H1 (cell line): ENCODE data around the gene RPL12. TPM values are rescaled to one million over a fixed set of nuclear protein-coding genes. Genes with fewer than 3 reads are reported as not detected.

Source experiments
- CTCF ChIA-PET: fragments of 300-600 bp; sonication (Branson Sonifier 250); formaldehyde crosslinking; loops from one replicate; lab custom pipeline; 2021; ENCODE audit not compliant: partially characterized antibody; lab: Charles Lee
- POLR2A ChIA-PET: fragments of 300-600 bp; sonication (Branson Sonifier 250); formaldehyde crosslinking; loops from one replicate; lab custom pipeline; 2021; ENCODE audit warnings: inconsistent platforms; ENCODE audit not compliant: partially characterized antibody; lab: Charles Lee
- DNase-seq, 2 experiments: peaks; one replicate each; pipeline versions ENCODE4 v3.0.0 to v3.0.0-alpha.2; 2010 to 2022; ENCODE audit warnings: low spot score in 2 of 2, low read depth in 1 of 2, mixed read lengths in 1 of 2
- FAIRE-seq: peaks from 2 replicates; lab custom pipeline; 2011; peaks lifted over from hg19 to GRCh38; lab: Jason Lieb, UNC
- H2AFZ ChIP-seq: 2 replicates; pipeline ENCODE4 v1.8.1; 2012; ENCODE audit warnings: low read length, inconsistent platforms
- H2AK5ac ChIP-seq: 2 replicates; pipeline ENCODE4 v1.6.1; 2013; ENCODE audit warnings: low read depth, low read length
- H2BK120ac ChIP-seq: replicated peaks from 2 replicates; pipeline ENCODE3; 2013; ENCODE audit warnings: low read depth, low read length, inconsistent platforms
- H2BK12ac ChIP-seq: 2 replicates; pipeline ENCODE4 v1.6.1; 2013; ENCODE audit warnings: low read depth, low read length
- H2BK15ac ChIP-seq: 2 replicates; pipeline ENCODE4 v1.6.1; 2013; ENCODE audit warnings: low read length
- H2BK20ac ChIP-seq: 2 replicates; pipeline ENCODE4 v1.6.1; 2013; ENCODE audit warnings: low read length
- H2BK5ac ChIP-seq: 2 replicates; pipeline ENCODE4 v1.6.1; 2013; ENCODE audit warnings: low read depth, low read length
- H3K14ac ChIP-seq: 2 replicates; pipeline ENCODE4 v1.6.1; 2013; ENCODE audit warnings: inconsistent platforms; ENCODE audit not compliant: insufficient read length
- H3K18ac ChIP-seq: 2 replicates; pipeline ENCODE4 v1.6.1; 2013; ENCODE audit warnings: low read length; ENCODE audit errors: extremely low read depth
- H3K23ac ChIP-seq: 2 replicates; pipeline ENCODE4 v1.6.1; 2013; ENCODE audit warnings: inconsistent platforms; ENCODE audit not compliant: insufficient read length
- H3K23me2 ChIP-seq: 2 replicates; pipeline ENCODE4 v1.6.1; 2013; ENCODE audit warnings: low read depth, low read length
- H3K27ac ChIP-seq: 2 replicates; pipeline ENCODE4 v1.6.1; 2011; ENCODE audit warnings: low read depth, low read length, inconsistent platforms
- H3K27me3 ChIP-seq, 4 experiments: replicated peaks in 1 of 4; 1 replicate in 1 of 4; 2 replicates in 3 of 4; pipeline versions ENCODE4 v1.6.1 to v1.8.1; 2011 to 2013; ENCODE audit warnings: low read length in 3 of 4, mild to moderate bottlenecking in 3 of 4, inconsistent platforms in 2 of 4, mixed read lengths in 2 of 4, moderate library complexity in 1 of 4; ENCODE audit not compliant: control insufficient read depth in 3 of 4, insufficient read depth in 3 of 4; ENCODE audit errors: extremely low read depth in 1 of 4
- H3K36me3 ChIP-seq, 4 experiments: 2 replicates each; pipeline versions ENCODE4 v1.6.1 to v1.8.1; 2011 to 2013; ENCODE audit warnings: mild to moderate bottlenecking in 4 of 4, low read length in 3 of 4, moderate library complexity in 2 of 4, control low read depth in 1 of 4, inconsistent platforms in 1 of 4; ENCODE audit not compliant: insufficient read depth in 4 of 4, control insufficient read depth in 2 of 4
- H3K4ac ChIP-seq: replicated peaks from 2 replicates; pipeline ENCODE3; 2013; ENCODE audit warnings: low read length, low read depth, mixed read lengths, inconsistent platforms; ENCODE audit not compliant: insufficient read length
- H3K4me1 ChIP-seq, 4 experiments: replicated peaks in 1 of 4; 1 replicate in 1 of 4; 2 replicates in 3 of 4; pipeline versions ENCODE4 v1.6.1 to v1.8.1; 2011 to 2013; ENCODE audit warnings: low read length in 3 of 4, inconsistent platforms in 2 of 4, mixed read lengths in 1 of 4; ENCODE audit not compliant: insufficient read depth in 4 of 4, control insufficient read depth in 3 of 4
- H3K4me2 ChIP-seq, 2 experiments: 2 replicates each; pipeline versions ENCODE4 v1.6.1 to v1.8.1; 2011 to 2013; ENCODE audit warnings: low read depth in 2 of 2, low read length in 2 of 2, control low read depth in 1 of 2, inconsistent platforms in 1 of 2, mild to moderate bottlenecking in 1 of 2; ENCODE audit not compliant: insufficient read depth in 1 of 2
- H3K4me3 ChIP-seq, 4 experiments: fragments of 200-600, 300-600 bp in 1 of 4; sonication (generic), shearing (Covaris generic), sonication (Bioruptor Twin) in 1 of 4; 2 replicates each; pipeline versions ENCODE4 v1.5.1 to v1.8.1; 2011 to 2016; ENCODE audit warnings: low read length in 4 of 4, low read depth in 3 of 4, control low read depth in 2 of 4, inconsistent platforms in 2 of 4, mild to moderate bottlenecking in 2 of 4, mixed read lengths in 1 of 4, moderate library complexity in 1 of 4; ENCODE audit not compliant: insufficient read depth in 2 of 4; ENCODE audit errors: extremely low read depth in 1 of 4
- H3K56ac ChIP-seq: replicated peaks from 2 replicates; pipeline ENCODE3; 2013; ENCODE audit warnings: low read depth, mild to moderate bottlenecking, mixed read lengths, low read length, inconsistent platforms; ENCODE audit not compliant: insufficient read length
- H3K79me1 ChIP-seq: 2 replicates; pipeline ENCODE4 v1.6.1; 2013; ENCODE audit warnings: low read depth, low read length, control low read depth
- H3K79me2 ChIP-seq, 2 experiments: 2 replicates each; pipeline versions ENCODE4 v1.6.1 to v1.8.1; 2012 to 2013; ENCODE audit warnings: low read length in 2 of 2, mild to moderate bottlenecking in 2 of 2, inconsistent platforms in 1 of 2; ENCODE audit not compliant: insufficient read depth in 2 of 2, control insufficient read depth in 1 of 2
- H3K9ac ChIP-seq, 4 experiments: replicated peaks in 1 of 4; 1 replicate in 1 of 4; 2 replicates in 3 of 4; pipeline versions ENCODE4 v1.6.1 to v1.8.1; 2011 to 2013; ENCODE audit warnings: low read depth in 3 of 4, low read length in 3 of 4, control low read depth in 2 of 4, mild to moderate bottlenecking in 2 of 4, moderate library complexity in 2 of 4, inconsistent platforms in 1 of 4; ENCODE audit errors: extremely low read depth in 1 of 4
- H3K9me3 ChIP-seq, 2 experiments: 2 replicates each; pipeline versions ENCODE4 v1.6.1 to v1.8.1; 2012 to 2013; ENCODE audit warnings: mild to moderate bottlenecking in 2 of 2, moderate library complexity in 2 of 2, control low read depth in 1 of 2, inconsistent platforms in 1 of 2, low read depth in 1 of 2, low read length in 1 of 2, mixed read lengths in 1 of 2; ENCODE audit not compliant: insufficient read depth in 2 of 2
- H4K20me1 ChIP-seq, 2 experiments: replicated peaks in 1 of 2; 2 replicates each; pipeline versions ENCODE3 to v1.8.1; 2011 to 2013; ENCODE audit warnings: inconsistent platforms in 2 of 2, low read length in 2 of 2, mild to moderate bottlenecking in 1 of 2; ENCODE audit not compliant: insufficient read depth in 2 of 2, control insufficient read depth in 1 of 2
- H4K5ac ChIP-seq: 2 replicates; pipeline ENCODE4 v1.6.1; 2013; ENCODE audit warnings: low read length, low read depth, mixed read lengths, inconsistent platforms; ENCODE audit not compliant: insufficient read length
- H4K8ac ChIP-seq: 2 replicates; pipeline ENCODE4 v1.8.0; 2013; ENCODE audit warnings: mild to moderate bottlenecking, moderate library complexity, low read length, inconsistent platforms; ENCODE audit not compliant: insufficient read depth; ENCODE audit errors: extremely low read depth
- H4K91ac ChIP-seq: replicated peaks from 2 replicates; pipeline ENCODE3; 2013; ENCODE audit warnings: low read length, mixed read lengths, inconsistent platforms; ENCODE audit not compliant: insufficient read length
- BRCA1 ChIP-seq: IDR thresholded peaks from 2 replicates; pipeline ENCODE4 v1.6.1; 2012; ENCODE audit warnings: low read depth, low read length, improper control_type of control experiment
- CREB1 ChIP-seq: IDR thresholded peaks from 2 replicates; pipeline ENCODE4 v1.6.1; 2012; ENCODE audit warnings: inconsistent platforms
- CTBP2 ChIP-seq: IDR thresholded peaks from 2 replicates; pipeline ENCODE4 v1.7.0; 2011; ENCODE audit warnings: borderline replicate concordance, mild to moderate bottlenecking, moderate library complexity, mixed read lengths, low read length; ENCODE audit not compliant: insufficient read depth, insufficient read length
- GTF2F1 ChIP-seq: IDR thresholded peaks from 2 replicates; pipeline ENCODE4 v1.6.1; 2012; ENCODE audit warnings: low read depth, low read length, improper control_type of control experiment, borderline replicate concordance
- JUN ChIP-seq: IDR thresholded peaks from 2 replicates; pipeline ENCODE4 v1.6.1; 2011; ENCODE audit warnings: low read depth, mild to moderate bottlenecking, improper control_type of control experiment, low read length
- JUND ChIP-seq: IDR thresholded peaks from 2 replicates; pipeline ENCODE4 v1.6.1; 2011; ENCODE audit warnings: mild to moderate bottlenecking, improper control_type of control experiment, low read length
- PHF8 ChIP-seq: fragments of 200-600 bp; sonication (generic); conservative IDR thresholded peaks from 2 replicates; pipeline ENCODE4 v1.7.1; 2012; ENCODE audit warnings: low read depth, mild to moderate bottlenecking, inconsistent platforms, low read length, moderate library complexity
- SP4 ChIP-seq: IDR thresholded peaks from 2 replicates; pipeline ENCODE4 v1.6.1; 2012; ENCODE audit warnings: low read length, inconsistent platforms
- TAF1 ChIP-seq: IDR thresholded peaks from 2 replicates; pipeline ENCODE4 v1.6.1; 2011; ENCODE audit warnings: mild to moderate bottlenecking, low read depth, low read length
- TBP ChIP-seq: IDR thresholded peaks from 2 replicates; pipeline ENCODE4 v1.6.1; 2011; ENCODE audit warnings: low read depth, low read length, improper control_type of control experiment
- TEAD4 ChIP-seq: IDR thresholded peaks from 2 replicates; pipeline ENCODE4 v1.6.1; 2012; ENCODE audit warnings: low read depth, low read length, inconsistent platforms, mixed read lengths
- WGBS, 2 experiments: shearing (Covaris generic) in 1 of 2; methylation state at CpG; one replicate each; pipeline versions ENCODE4 v1.1.6 to v1.1.7; 2013 to 2015; ENCODE audit warnings: low lambda C conversion rate in 2 of 2, mixed read lengths in 2 of 2, inconsistent platforms in 1 of 2, low coverage in 1 of 2, missing lambda C conversion rate in 1 of 2; ENCODE audit not compliant: insufficient replicate concordance in 2 of 2, insufficient coverage in 1 of 2, insufficient read length in 1 of 2; ENCODE audit errors: extremely low coverage in 1 of 2, missing lambda C conversion rate in 1 of 2; 5-methylcytosine and 5-hydroxymethylcytosine counted together
- polyA plus RNA-seq, 7 experiments: library from polyadenylated mRNA; depleted of rRNA in 3 of 7; stranded (reverse) in 5 of 7; unstranded in 2 of 7; fragments of >200 nt in 5 of 7; fragments of 200-250 nt in 2 of 7; gene quantifications; 1 replicate in 5 of 7; 2 replicates in 1 of 7; 4 replicates in 1 of 7; pipeline versions ENCODE4 v1.2.1 to v1.2.3, GENCODE V29; 2011 to 2013; ENCODE audit warnings: missing spikeins in 2 of 7, mixed read lengths in 2 of 7
- total RNA-seq: library from RNA; stranded (reverse); fragmentation: NEBNext Ultra II Directional; extraction: Animal tissue kit (Norgen Biotek cat#: 25700); gene quantifications from 2 replicates; pipeline ENCODE4 v1.2.1, GENCODE V29; 2021
- TF ChIP-seq, protein P1 (sequence below): IDR thresholded peaks from 2 replicates; pipeline ENCODE4 v1.6.1; 2012; ENCODE audit warnings: low read length, inconsistent platforms
- TF ChIP-seq, protein P2 (sequence below): IDR thresholded peaks from 2 replicates; pipeline ENCODE4 v1.6.1; 2012; ENCODE audit warnings: inconsistent platforms

The RPL12 gene
- total and polyA plus RNA-seq, 2 of the 8 experiments (the other 6 are each of a cell fraction or from before 2014, with no cell fraction given), result 1,993 to 4,892 TPM

DNA sequence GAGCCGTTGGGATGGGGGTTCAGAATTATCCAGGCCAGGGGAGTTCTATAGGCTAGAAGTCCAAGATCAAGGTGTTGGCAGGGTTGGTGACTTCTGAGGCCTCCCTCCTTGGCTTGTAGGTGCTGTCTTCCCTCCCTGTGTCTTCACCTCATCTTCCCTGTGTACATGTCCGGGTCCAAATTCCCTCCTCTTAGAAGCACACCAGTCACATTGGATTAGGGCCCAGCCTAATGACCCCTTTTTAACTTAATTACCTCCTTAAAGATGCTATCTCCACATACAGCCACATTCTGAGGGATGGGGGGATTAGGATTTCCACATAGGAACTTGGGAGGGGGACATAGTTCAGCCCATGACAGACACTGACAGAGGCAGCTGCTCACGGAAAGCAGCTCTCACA is 12.2 kb upstream of the RPL12 start:
- no peak overlapping the region for H3K4me2 ChIP-seq
- H2AFZ ChIP-seq, result no peak overlapping the region
- WGBS, 2 experiments, result 80% methylated on average over 3 of the region's 3 CpGs; no CpG with 5 or more reads in 1 of the 2 experiments
- H3K4ac ChIP-seq, result no peak overlapping the region
- no peak overlapping the region for H3K14ac ChIP-seq
- no peak overlapping the region for H3K9ac ChIP-seq
- H3K27ac ChIP-seq, result no peak overlapping the region
- no peak for FAIRE-seq
- H3K4me3 ChIP-seq, result no peak overlapping the region
- TF ChIP-seq JUND (no peak), TAF1 (no peak), BRCA1 (no peak), TBP (no peak), SP4 (no peak), CTBP2 (no peak), CREB1 (no peak), GTF2F1 (no peak), PHF8 (no peak), JUN (no peak), TEAD4 (no peak)
- TF ChIP-seq, protein P1, sequence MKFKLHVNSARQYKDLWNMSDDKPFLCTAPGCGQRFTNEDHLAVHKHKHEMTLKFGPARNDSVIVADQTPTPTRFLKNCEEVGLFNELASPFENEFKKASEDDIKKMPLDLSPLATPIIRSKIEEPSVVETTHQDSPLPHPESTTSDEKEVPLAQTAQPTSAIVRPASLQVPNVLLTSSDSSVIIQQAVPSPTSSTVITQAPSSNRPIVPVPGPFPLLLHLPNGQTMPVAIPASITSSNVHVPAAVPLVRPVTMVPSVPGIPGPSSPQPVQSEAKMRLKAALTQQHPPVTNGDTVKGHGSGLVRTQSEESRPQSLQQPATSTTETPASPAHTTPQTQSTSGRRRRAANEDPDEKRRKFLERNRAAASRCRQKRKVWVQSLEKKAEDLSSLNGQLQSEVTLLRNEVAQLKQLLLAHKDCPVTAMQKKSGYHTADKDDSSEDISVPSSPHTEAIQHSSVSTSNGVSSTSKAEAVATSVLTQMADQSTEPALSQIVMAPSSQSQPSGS, result no peak
- TF ChIP-seq, protein P2, sequence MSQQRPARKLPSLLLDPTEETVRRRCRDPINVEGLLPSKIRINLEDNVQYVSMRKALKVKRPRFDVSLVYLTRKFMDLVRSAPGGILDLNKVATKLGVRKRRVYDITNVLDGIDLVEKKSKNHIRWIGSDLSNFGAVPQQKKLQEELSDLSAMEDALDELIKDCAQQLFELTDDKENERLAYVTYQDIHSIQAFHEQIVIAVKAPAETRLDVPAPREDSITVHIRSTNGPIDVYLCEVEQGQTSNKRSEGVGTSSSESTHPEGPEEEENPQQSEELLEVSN, result no peak
- TF ChIP-seq, all 59 proteins: peak for 0
- no peak overlapping the region for H4K5ac ChIP-seq
- H2AK5ac ChIP-seq, result no peak overlapping the region
- peaks cover 5 to 24% (median 18%) of the 10 kb centered on the region in 4 experiments; a peak in 6 of 8 replicates for H3K36me3 ChIP-seq
- H3K27me3 ChIP-seq, result no peaks in the 10 kb centered on the region; a peak in 1 of 7 replicates
- POLR2A ChIA-PET, result interaction anchor here (0.9 to 5.5 kb wide), 5 partner anchors 9 to 17 kb away, joined by 3 to 64 read pairs (median 5); partner anchors contain the start of genes LRSAM1 and RPL12
- no peak overlapping the region for H2BK20ac ChIP-seq
- no peak overlapping the region for H2BK15ac ChIP-seq
- no peaks in the 10 kb centered on the region for H3K79me2 ChIP-seq
- no peak for DNase-seq
- H3K18ac ChIP-seq, result no peak overlapping the region
- H4K8ac ChIP-seq, result no peak overlapping the region
- CTCF ChIA-PET, result interaction anchor here (1.1 to 2.6 kb wide), 3 partner anchors 11 to 389 kb away, joined by 3 to 7 read pairs (median 3); no protein-coding TSS in a partner anchor
- H3K23me2 ChIP-seq, result no peaks in the 10 kb centered on the region
- H2BK12ac ChIP-seq, result no peak overlapping the region
- no peak overlapping the region for H3K23ac ChIP-seq
- no peak overlapping the region for H2BK120ac ChIP-seq
- H4K91ac ChIP-seq, result no peak overlapping the region
- no peak overlapping the region for H2BK5ac ChIP-seq
- H4K20me1 ChIP-seq, result peaks cover 2 to 5% of the 10 kb centered on the region in 2 experiments
- no peak overlapping the region for H3K56ac ChIP-seq
- no peaks in the 10 kb centered on the region for H3K79me1 ChIP-seq
- H3K4me1 ChIP-seq, result no peaks in the 10 kb centered on the region
- no peaks in the 10 kb centered on the region for H3K9me3 ChIP-seq
